ENCODE data around the gene SPIRE1. TPM values are rescaled to one million over a fixed set of nuclear protein-coding genes. Genes with fewer than 3 reads are reported as not detected.

Gene SPIRE1
- total RNA-seq, 1 experiment from 2014 or later: 16.6 TPM

GRCh38 chr18:12445554-12445953 is 212.4 kb downstream of the SPIRE1 start:
- Mint-ChIP-seq H3K4me3 (no peak overlapping the region), H3K36me3 (ENCODE audit: insufficient read depth in 1 of 3, low read depth in 3 of 3) (peaks cover 21 to 30% (median 24%) of the 10 kb centered on the region in 3 experiments), H3K4me1 (no peaks in the 10 kb centered on the region), H3K27me3 (ENCODE audit: low read depth) (no peaks in the 10 kb centered on the region), H3K9me3 (peaks cover 12 to 17% of the 10 kb centered on the region in 2 experiments; a peak in 4 of 5 replicates), H3K27ac (no peak overlapping the region)
- Histone ChIP-seq H3K27ac (ENCODE audit: insufficient read length, low read depth, low read length) (no peak overlapping the region), H2BK15ac (ENCODE audit: low read depth, low read length) (no peak overlapping the region), H3K4me2 (ENCODE audit: insufficient read depth, insufficient read length, low read length) (no peak overlapping the region), H2AK5ac (ENCODE audit: insufficient read length, low read length) (no peak overlapping the region), H3T11ph (ENCODE audit: low read length) (no peak overlapping the region), H3K18ac (ENCODE audit: insufficient read length, low read depth, low read length) (no peak overlapping the region), H2BK120ac (ENCODE audit: low read depth, low read length, poor library complexity, severe bottlenecking) (no peak overlapping the region), H2AFZ (ENCODE audit: low read length) (no peak overlapping the region), H2BK20ac (ENCODE audit: low read depth, low read length, poor library complexity, severe bottlenecking) (no peak overlapping the region), H4K8ac (replicated peaks; ENCODE audit: insufficient read length, low read depth, low read length) (no peak overlapping the region), H3K9ac (ENCODE audit: extremely low read depth, insufficient read length, low read length) (no peak overlapping the region), H3K23me2 (ENCODE audit: insufficient read length, low read depth, low read length, poor library complexity, severe bottlenecking) (no peaks in the 10 kb centered on the region), H3K4ac (ENCODE audit: low read depth, low read length) (no peak overlapping the region), H4K20me1 (ENCODE audit: control insufficient read depth, insufficient read depth, insufficient read length) (no peaks in the 10 kb centered on the region), H3K23ac (ENCODE audit: insufficient read length, low read depth, low read length) (no peak overlapping the region), H3K14ac (ENCODE audit: insufficient read depth, low read length) (no peak overlapping the region), H3K79me2 (ENCODE audit: insufficient read depth, low read length) (no peaks in the 10 kb centered on the region), H3K79me1 (ENCODE audit: insufficient read depth, low read depth, low read length, poor library complexity, severe bottlenecking) (no peaks in the 10 kb centered on the region), H2BK5ac (ENCODE audit: insufficient read length, low read length) (no peak overlapping the region), H3K4me1 (ENCODE audit: insufficient read depth, low read length) (no peaks in the 10 kb centered on the region), H3K27me3 (ENCODE audit: insufficient read depth, low read length) (no peaks in the 10 kb centered on the region), H3K56ac (ENCODE audit: insufficient read length, low read depth, low read length) (no peak overlapping the region), H4K5ac (ENCODE audit: insufficient read length, low read depth, low read length) (no peak overlapping the region), H3K9me3 (ENCODE audit: control insufficient read depth, low read depth, low read length) (no peaks in the 10 kb centered on the region), H4K91ac (ENCODE audit: insufficient read length, low read depth, low read length) (no peak overlapping the region), H2BK12ac (ENCODE audit: insufficient read length, low read depth, low read length) (no peak overlapping the region)
- TF ChIP-seq CTCF (conservative IDR thresholded peaks at IDR 0.05): no peak
- WGBS (ENCODE audit: extremely low coverage, insufficient read length, low lambda C conversion rate): no CpG with 5 or more reads among the region's 4 CpGs
- DNase-seq: no peak

All from H9 (cell line).